H1 (cell line): ENCODE measurements around the gene PLK5.

Source experiments
- RNF2 ChIP-seq: fragments of 200-900, 300-1000 bp; sonication (generic); IDR thresholded peaks from 2 replicates; pipeline ENCODE4 v1.7.1; 2016; ENCODE audit warnings: borderline replicate concordance, low read depth, mild to moderate bottlenecking, antibody characterized with exemption, low read length; ENCODE audit not compliant: poor library complexity, severe bottlenecking; ENCODE audit errors: missing control alignments
- TF ChIP-seq, protein P1 (sequence below), 3 experiments: IDR thresholded peaks; 1 replicate in 2 of 3; 2 replicates in 1 of 3; pipeline versions ENCODE4 v1.5.1 to v1.6.1; 2011; ENCODE audit warnings: low read length in 3 of 3, mild to moderate bottlenecking in 3 of 3, inconsistent platforms in 2 of 3, low read depth in 1 of 3, moderate library complexity in 1 of 3; ENCODE audit not compliant: insufficient read depth in 1 of 3; ENCODE audit errors: control extremely low read depth in 1 of 3

DNA sequence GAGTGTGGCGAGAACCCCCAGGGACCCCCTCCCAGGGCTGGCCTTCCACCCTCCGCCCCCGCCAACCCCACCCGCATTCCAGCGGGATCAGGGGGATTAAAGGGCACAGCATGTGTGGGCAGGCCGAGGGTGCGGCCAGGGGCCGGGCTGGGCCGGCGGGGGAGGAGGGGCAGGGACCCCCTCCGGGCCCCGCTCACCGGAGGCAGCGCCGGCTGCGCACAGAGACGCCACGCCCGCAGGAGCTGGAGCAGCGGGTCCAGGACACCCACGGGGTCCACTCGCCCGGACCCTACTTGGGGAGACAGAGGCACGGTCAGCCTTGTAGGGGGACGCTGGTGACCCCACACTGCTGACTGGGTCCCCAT lies 13.5 kb upstream of the PLK5 start:
- TF ChIP-seq, protein P1, sequence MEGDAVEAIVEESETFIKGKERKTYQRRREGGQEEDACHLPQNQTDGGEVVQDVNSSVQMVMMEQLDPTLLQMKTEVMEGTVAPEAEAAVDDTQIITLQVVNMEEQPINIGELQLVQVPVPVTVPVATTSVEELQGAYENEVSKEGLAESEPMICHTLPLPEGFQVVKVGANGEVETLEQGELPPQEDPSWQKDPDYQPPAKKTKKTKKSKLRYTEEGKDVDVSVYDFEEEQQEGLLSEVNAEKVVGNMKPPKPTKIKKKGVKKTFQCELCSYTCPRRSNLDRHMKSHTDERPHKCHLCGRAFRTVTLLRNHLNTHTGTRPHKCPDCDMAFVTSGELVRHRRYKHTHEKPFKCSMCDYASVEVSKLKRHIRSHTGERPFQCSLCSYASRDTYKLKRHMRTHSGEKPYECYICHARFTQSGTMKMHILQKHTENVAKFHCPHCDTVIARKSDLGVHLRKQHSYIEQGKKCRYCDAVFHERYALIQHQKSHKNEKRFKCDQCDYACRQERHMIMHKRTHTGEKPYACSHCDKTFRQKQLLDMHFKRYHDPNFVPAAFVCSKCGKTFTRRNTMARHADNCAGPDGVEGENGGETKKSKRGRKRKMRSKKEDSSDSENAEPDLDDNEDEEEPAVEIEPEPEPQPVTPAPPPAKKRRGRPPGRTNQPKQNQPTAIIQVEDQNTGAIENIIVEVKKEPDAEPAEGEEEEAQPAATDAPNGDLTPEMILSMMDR (IDR thresholded peaks at IDR 0.05; ENCODE audit: control extremely low read depth in 1 of 3, insufficient read depth in 1 of 3, low read depth in 1 of 3, low read length in 3 of 3), result no peak
- no peak for TF ChIP-seq RNF2
